ENCODE measurements around the gene TICAM1.
"Not testable (repeated sequence)": the region's sequence is repeated elsewhere in the genome, so short reads cannot be mapped to it uniquely, and the experiment has no call there.

The TICAM1 gene

DNA sequence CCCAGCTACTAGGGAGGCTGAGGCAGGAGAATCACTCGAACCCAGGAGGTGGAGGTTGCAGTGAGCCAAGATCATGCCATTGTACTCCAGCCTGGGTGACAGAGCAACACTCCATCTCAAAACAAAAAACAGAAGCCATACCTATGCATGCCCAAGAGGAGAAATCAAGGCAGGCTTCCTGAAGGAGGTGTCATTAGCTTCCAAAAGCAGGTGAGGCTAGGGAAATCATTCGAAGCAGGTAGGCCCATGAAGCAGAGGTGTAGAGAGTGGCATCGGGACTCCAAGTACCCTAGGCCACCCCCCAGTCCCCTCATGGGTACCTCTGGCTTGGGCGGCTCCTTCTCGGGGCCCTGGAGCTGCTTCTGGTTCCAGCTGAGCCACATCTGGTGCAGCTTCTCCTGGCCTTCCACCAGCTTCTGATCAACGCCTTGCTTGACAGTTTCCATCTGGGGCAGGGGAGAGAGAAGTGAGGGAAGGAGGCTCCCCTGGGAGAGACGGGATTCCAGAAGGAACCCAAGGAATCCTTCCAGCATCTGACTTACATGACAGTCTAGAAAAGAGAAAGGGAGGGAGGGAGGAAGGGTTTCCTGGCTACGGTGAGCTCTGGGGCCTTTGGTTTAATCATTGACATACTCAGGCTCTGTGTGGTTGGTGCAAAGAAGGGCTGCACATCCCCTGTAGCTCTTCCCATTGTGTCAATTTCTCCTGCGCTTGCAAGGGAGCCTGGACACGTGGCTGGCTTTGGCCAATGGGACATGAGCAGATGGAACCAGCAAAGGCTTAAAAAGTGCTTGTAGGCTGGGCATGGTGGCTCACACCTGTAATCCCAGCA is 13.1 kb upstream of the TICAM1 start:
- DNase-seq (ENCODE audit: low read depth in 3 of 3) = no peak

DNA sequence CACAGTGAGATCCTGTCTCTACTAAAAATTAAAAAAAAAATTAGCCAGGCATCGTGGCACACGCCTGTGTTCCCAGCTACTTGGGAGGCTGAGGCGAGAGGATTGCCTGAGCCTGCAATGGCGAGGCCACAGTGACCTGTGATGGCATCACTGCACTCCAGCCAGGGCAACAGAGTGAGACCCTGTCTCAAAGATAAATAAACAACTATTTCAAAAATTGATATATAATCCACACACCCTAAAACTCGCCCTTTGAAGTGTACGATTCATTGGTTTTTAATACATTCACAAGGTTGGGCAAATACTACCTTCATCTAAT is 12.1 kb upstream of the TICAM1 start:
- DNase-seq (ENCODE audit: low read depth in 3 of 3) = no peak

GRCh38 chr19:4839192-4839591 is 7.7 kb upstream of the TICAM1 start:
- no peak for DNase-seq (ENCODE audit: low read depth in 3 of 3)

DNA sequence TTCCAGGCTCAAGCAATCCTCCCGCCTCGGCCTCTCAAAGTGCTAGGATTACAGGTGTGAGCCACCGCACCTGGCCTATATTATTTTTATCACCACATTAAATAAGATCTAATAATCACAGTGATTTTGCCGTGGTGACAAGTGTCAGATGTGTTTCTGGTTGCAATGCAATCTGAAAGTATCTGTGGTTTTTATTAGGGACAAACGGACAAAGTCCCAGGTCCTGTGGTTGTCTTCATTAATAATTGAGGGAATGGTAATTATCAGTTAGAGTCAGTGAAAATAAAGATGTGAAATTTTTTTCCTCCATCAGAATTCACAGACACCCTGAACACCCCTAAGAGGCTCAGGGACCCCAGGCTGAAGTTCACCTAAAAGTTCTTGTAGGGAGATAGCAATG is 1.3 kb upstream of the TICAM1 start:
- no peak for DNase-seq (ENCODE audit: low read depth in 3 of 3)

- DNase-seq (ENCODE audit: low read depth in 3 of 3) = not testable (repeated sequence)
These were observed 448 bp upstream of the TICAM1 start for GRCh38 chr19:4831979-4832340.

DNA sequence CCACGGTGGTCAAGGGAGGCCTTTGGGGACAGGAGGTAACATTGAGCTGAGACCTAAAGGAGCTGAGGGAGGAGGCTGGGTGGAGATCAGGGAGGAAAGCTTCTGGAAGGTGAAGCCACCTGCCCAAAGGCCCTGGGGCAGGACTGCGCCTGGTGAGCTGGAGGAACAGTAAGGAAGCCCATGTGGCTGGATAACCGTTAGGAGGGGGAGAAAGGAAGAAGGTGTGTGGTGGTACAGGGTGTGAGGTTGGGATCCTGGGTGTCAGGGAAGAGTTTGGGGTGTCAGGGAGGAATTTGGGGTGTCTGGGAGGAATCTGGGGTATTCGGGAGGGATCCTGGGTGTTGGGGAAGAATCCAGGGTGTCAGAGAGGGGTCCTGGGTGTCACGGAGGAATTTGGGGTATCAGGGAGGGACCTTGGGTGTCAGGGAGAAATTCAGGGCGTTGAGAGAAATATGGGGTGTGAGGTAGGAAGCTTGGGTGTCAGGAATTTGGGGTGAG is 695 bp downstream of the TICAM1 start:
- DNase-seq (ENCODE audit: low read depth in 3 of 3) = no peak

DNA sequence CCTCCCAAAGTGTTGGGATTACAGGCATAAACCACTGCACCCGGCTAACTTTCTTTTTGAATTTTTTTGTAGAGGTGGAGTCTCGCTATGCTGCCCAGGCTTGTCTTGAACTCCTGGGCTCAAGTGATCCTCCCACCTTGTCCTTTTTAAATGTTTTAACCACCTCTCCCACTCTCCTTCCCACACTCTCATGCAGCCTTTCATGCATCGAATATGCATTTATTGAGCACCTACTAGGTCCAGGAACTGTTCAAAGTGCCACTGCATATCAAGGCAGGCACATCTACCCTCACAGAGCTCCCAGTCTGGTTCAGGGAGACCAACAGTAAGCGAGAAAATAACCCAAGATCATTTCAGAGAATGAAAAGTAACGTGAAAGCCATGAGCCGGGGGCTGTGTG is 1.2 kb downstream of the TICAM1 start:
- DNase-seq (ENCODE audit: low read depth in 3 of 3) = no peak

GRCh38 chr19:4829001-4829712 is 2.4 kb downstream of the TICAM1 start:
- DNase-seq (ENCODE audit: low read depth in 3 of 3) = no peak

DNA sequence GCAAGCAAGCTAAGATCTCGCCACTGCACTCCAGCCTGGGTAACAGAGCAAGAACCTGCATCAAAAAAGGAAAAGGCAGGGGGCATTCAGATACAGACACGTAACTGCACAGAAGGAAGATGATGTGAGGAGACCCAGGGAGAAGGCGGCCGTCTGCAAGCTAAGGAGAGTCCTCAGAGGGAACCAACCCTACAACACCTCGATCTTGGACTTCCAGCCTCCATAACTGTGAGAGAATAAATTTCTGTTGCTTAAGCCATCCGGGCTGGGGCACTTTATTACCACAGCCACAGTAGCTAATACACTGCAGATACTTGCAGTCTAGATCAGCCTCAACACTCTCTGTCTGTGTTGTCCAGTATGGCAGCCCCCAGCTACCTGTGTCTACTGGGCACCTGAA is 7.9 kb downstream of the TICAM1 start:
- no peak for DNase-seq (ENCODE audit: low read depth in 3 of 3)

DNA sequence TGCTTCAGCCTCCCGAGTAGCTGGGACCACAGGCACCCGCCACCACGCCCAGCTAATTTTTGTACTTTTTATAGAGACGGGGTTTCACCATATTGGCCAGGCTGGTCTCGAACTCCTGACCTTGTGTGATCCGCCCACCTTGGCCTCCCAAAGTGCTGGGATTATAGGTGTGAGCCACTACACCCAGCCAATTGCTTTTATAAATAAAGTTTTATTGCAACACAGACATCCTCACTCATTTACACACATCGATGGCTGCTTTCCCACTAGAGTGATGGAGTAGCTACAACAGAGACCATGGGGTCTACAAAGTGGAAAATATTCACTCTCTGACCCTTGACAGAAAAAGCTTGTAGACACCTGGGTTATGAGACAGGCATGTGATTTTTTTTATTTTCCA is 9.2 kb downstream of the TICAM1 start:
- DNase-seq (ENCODE audit: low read depth in 3 of 3) = not testable (repeated sequence)

- no peak for DNase-seq (ENCODE audit: low read depth in 3 of 3)
These were observed 10.2 kb downstream of the TICAM1 start for GRCh38 chr19:4821265-4821664.

DNA sequence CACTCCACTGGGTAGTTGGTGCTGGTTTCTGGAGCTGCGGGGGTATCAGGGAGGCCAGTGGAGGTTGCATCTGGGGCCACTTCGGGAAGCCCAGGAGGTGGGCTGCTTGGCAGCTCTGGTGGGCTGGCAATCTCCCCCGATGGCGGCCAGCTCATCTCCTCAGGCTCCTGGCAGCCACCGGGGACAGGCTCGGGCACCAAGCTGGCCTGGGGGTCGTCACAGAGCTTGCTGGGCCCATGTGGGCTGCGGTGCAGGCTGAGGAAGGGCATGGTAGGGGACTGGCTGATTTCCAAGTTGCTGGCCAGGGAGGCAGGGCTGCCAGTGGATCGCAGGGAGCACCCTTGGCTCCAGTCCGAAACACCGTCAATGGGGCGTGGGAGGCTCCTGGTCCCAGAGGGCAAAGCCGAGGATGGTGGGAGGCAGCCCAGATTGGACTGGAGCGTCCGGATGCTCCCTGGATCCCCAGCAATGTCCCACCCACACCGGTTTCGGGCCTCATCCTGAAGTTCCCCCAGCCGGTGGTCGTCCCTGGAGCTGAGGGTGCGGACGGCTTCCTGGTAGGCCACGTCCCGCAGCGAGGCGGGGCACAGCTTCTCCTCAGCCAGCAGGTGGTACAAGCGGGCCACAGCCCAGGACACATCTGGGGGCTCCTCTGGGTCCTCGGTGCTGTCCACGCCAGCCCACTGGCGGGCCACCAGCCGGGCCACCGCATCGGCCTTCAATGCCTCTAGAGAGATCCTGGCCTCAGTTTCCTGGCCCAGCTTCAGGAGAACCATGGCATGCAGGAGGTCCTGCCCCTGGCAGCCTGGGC is 13.8 kb downstream of the TICAM1 start:
- DNase-seq (ENCODE audit: low read depth in 3 of 3) = no peak

DNA sequence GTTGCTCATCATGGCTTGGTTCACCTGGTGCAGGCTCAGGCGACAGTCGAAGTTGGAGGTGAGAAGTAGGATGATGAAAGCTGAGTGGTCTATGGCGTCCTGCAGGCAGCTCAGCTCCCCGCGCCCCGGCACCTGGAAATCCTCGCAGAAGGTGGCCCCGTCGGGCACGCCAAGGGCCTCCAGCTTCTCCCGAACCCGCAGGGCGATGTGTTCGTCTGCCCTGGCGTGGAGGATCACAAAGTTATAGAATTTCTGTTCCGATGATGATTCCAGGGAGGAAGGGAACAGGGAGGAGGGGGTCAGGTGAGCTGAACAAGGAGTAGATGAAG is 14.6 kb downstream of the TICAM1 start:
- DNase-seq (ENCODE audit: low read depth in 3 of 3) = no peak

DNA sequence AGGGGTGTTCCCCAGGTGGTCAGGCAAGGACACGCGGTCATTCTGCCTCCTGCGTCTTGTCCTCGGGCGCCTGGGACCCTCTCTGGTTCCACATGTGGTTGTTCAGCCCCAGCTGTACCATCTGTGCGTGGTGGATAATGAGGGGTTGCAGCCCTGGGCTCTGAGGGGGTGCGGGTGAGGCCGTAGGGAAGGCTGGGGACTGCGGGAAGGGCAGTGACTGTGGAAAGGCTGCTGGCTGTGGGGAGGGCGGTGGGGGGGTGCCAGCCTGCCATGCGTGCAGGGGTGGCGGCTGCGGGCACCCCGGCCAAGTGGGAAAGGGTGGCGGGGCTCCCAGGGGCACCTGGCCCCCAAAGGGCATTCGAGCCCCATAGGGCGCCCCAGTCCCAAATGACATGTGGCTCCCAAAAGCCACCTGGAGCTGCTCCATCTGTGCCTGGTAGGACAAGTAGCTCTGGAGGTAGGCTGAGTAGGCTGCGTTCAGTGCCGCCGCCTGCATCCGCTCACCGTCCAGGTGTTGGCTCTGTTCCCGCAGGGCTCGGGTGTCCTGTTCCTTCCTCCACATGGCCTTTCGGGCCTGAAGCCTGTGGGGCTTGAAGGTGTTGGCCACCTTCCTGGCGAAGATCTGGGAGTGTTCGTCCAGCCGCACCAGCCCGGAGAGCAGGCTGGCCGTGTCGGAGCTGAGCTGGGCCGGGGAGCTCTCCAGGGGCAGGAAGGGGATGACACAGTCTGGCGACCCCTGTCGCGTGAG is 15.1 kb downstream of the TICAM1 start:
- no peak for DNase-seq (ENCODE audit: low read depth in 3 of 3)

DNA sequence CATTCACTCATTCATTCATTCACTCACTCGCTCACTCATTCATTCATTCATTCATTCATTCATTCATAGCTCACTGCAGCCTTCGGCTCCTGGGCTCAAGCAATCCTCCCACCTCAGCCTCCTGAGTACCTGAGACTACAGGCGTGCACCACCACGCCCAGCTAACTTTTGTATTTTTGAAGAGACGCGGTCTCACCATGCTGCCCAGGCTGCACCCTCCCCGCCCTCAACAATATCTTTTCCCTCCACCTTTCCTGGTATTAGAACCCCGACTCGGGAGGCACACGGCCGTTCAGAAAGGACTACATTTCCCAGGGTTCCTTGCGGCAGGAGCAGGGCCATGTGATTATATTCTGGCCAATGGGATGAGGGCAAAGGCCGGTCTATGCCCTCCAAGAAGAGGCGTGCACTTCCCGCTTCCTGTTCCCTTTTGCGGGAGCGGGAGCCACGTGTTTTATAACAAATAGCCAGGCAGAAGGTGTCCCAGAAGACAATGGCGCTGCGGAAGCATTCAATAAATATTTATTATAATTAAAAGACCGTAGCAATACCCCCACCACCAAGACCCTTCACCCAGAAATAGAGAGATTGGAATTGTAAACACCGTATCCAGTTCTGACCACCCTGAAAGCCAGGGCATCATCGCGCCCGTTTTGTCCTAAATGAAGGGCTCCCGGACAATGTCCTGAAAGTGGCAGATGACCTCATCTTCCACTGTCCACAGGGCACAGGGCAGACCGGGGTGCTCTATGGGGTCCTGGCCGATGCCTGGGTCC is 15.9 kb downstream of the TICAM1 start:
- DNase-seq (ENCODE audit: low read depth in 3 of 3) = peak; percentile 61 to 79 (median 68)

DNA sequence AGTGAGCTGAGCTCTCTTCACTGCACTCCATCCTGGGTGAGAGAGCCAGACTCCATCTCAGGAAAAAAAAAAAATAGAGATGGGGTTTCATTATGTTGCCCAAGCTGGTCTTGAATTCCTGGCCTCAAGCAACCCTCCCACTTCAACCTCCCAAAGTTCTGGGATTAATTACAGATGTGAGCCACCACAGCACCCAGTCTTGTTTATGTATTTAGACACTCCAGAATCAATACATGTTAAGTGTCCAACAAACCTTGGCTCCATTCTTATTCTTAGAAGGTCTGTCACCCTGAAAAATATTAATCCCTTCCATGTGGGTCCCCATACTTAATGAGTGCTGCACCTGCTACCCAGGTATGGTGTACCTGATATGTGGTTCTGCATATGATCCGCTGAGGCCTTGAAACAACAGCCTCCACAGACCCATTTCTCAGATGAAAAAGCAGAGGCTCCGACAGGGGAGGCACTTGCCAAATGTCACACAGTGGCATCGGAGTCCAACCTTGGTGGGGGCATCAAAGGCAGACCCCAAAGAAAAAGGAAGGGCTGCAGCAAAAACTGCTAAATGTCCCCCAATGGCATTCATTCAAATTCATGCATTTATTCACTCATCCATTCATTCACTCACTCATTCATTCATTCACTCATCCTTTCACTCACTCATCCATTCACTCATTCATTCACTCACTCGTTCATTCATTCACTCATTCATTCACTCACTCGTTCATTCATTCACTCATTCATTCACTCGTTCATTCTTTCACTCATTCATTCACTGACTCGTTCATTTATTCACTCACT is 16.7 kb downstream of the TICAM1 start:
- no peak for DNase-seq (ENCODE audit: low read depth in 3 of 3)

DNA sequence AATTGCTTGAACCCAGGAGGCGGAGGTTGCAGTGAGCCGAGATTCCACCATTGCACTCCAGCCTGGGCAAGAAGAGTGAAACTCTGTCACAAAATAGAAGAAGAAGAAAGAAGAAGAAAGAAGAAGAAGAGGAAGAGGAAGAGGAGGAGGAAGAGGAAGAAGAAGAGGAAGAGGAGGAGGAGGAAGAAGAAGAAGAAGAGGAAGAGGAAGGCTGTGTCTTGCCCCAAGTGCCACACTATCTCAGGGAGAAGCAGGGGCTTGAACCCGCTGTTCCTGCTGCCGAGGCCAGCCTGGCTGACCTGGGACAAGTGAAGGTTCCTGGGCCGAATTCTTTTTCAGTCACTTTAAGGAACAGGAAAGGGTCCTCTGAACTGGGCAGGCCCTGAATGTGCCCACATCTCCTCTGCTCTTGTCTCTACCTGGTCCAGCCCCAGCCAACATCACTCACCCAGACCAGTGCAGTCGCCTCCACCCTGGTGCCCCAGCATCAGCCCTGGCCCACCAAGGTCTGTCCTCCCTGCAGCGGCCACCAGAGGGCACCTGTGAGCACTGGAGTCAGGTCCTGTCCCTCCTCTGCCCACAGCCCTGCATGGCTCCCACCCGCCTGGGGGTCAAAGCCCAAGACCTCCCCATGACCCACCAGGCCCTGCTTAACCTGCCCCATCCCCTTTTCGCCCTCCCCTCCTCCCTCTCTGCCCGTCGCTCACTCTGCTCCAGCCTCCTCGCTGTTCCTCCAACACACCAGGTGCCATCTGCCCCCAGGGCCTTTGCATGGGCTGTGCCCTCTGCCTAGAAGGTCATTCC is 20.0 kb downstream of the TICAM1 start:
- DNase-seq (ENCODE audit: low read depth in 3 of 3) = peak; percentile 76 to 89 (median 84)

DNA sequence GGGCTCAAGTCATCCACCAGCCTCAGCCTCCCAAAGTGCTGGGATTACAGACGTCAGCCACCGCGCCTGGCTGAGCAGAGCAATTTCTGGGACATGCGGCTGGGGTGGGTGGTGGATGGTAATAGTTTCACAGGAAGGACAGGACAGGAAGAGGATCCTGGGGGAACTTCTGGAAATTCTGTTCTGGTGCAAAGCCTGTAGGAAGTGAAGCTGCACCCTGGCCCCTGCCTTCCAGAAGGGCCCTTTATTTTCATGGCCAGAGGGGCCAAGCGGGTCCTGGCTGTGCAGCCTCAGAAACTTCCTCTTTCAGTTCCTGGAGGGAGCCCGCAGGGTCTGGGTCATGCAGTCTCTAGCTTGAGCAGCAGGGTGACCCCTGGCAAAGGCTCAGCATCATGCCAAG is 24.3 kb downstream of the TICAM1 start:
- no peak for DNase-seq (ENCODE audit: low read depth in 3 of 3)

DNA sequence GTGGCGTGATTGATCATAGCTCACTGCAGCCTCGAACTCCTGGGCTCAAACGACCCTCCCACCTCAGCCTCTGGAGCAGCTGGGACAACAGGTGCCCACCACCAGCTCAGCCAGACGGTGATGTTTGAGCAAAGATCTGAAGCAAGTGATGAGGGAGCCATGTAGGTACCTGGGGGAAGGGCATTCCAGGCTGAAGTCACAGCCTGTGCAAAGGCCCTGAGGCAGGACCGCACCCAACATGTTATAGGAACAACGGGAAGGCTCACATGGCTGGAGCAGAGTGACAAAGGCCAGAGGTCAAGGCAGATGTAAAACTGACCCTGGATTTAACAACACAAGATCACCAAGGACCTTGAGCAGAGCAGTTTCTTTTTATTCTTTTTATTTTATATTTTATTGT is 25.1 kb downstream of the TICAM1 start:
- DNase-seq (ENCODE audit: low read depth in 3 of 3) = no peak

Data from stimulated activated CD4-positive, alpha-beta T cell treated with anti-CD3 and anti-CD28 coated beads, TNF-alpha, amount 100 ng/mL, for 48 hours (primary cell).